K562 (cell line): ENCODE data around the gene SRSF6. TPM values are rescaled to one million over a fixed set of nuclear protein-coding genes. Genes with fewer than 3 reads are reported as not detected.

Source experiments
- CBX3 ChIP-seq, 2 experiments: IDR thresholded peaks; 1 replicate in 1 of 2; 2 replicates in 1 of 2; pipeline ENCODE4 v1.6.1; 2012; ENCODE audit warnings: inconsistent platforms in 2 of 2, low read length in 2 of 2, borderline replicate concordance in 1 of 2, control low read depth in 1 of 2
- HMG20A ChIP-seq: fragments of 450-650 bp; formaldehyde crosslinking; conservative IDR thresholded peaks from 2 replicates; pipeline ENCODE4 v1.4.0; 2020; ENCODE audit warnings: mild to moderate bottlenecking, mixed read lengths
- KAT8 ChIP-seq: fragments of 450-650 bp; IDR thresholded peaks from 2 replicates; pipeline ENCODE4 v1.6.1; 2016; ENCODE audit warnings: low read depth, mild to moderate bottlenecking
- MYC ChIP-seq, 2 experiments: fragments of 250-450 bp in 1 of 2; sonication (Bioruptor Pico) in 1 of 2; IDR thresholded peaks; 2 replicates each; pipeline versions ENCODE4 v1.5.1 to v1.6.1; 2012 to 2021; ENCODE audit warnings: low read depth in 2 of 2, borderline replicate concordance in 1 of 2, improper control_type of control experiment in 1 of 2, low read length in 1 of 2, mild to moderate bottlenecking in 1 of 2, moderate library complexity in 1 of 2
- OTX1 ChIP-seq: fragments of 450-650 bp; formaldehyde crosslinking; IDR thresholded peaks from 2 replicates; pipeline ENCODE4 v1.4.0; 2022; ENCODE audit warnings: mild to moderate bottlenecking
- PCBP1 ChIP-seq: fragments of 200-400 bp; formaldehyde crosslinking; IDR thresholded peaks from 2 replicates; pipeline ENCODE4 v1.6.1; 2018; ENCODE audit warnings: mild to moderate bottlenecking, low read depth, low read length; ENCODE audit not compliant: poor library complexity, severe bottlenecking
- PRPF4 ChIP-seq: fragments of 200-400 bp; formaldehyde crosslinking; IDR thresholded peaks from one replicate; pipeline ENCODE4 v1.6.1; 2017; ENCODE audit warnings: low read length, low read depth, mild to moderate bottlenecking; ENCODE audit not compliant: insufficient read depth, poor library complexity, severe bottlenecking
- RBFOX2 ChIP-seq: fragments of 200-400 bp; formaldehyde crosslinking; IDR thresholded peaks from 2 replicates; pipeline ENCODE4 v1.6.1; 2017; ENCODE audit warnings: low read depth, mild to moderate bottlenecking, low read length, moderate library complexity
- RBM14 ChIP-seq: fragments of 200-400 bp; formaldehyde crosslinking; IDR thresholded peaks from 2 replicates; pipeline ENCODE4 v1.6.1; 2018; ENCODE audit warnings: low read depth, mild to moderate bottlenecking, low read length, moderate library complexity, borderline replicate concordance; ENCODE audit not compliant: insufficient read depth
- RNF2 ChIP-seq: sonication (generic); IDR thresholded peaks from 2 replicates; pipeline ENCODE4 v1.6.1; 2016
- SMAD1 ChIP-seq: fragments of 150-350 bp; IDR thresholded peaks from 2 replicates; pipeline ENCODE4 v1.6.1; 2014; ENCODE audit warnings: low read length, low read depth; ENCODE audit not compliant: partially characterized antibody
- THRAP3 ChIP-seq: fragments of 450-650 bp; IDR thresholded peaks from 2 replicates; pipeline ENCODE4 v1.6.1; 2016; ENCODE audit warnings: mild to moderate bottlenecking, inconsistent platforms, borderline replicate concordance
- YY1 ChIP-seq, 3 experiments: IDR thresholded peaks; 2 replicates each; pipeline ENCODE4 v1.6.1; 2011; ENCODE audit warnings: low read length in 2 of 3, mild to moderate bottlenecking in 2 of 3, moderate library complexity in 2 of 3, borderline replicate concordance in 1 of 3, control low read depth in 1 of 3, low read depth in 1 of 3; ENCODE audit not compliant: insufficient read depth in 3 of 3, insufficient replicate concordance in 2 of 3, control insufficient read depth in 1 of 3, insufficient read length in 1 of 3; ENCODE audit errors: extremely low read depth in 1 of 3
- ZNF717 ChIP-seq: fragments of 250-450 bp; sonication (Bioruptor Pico); IDR thresholded peaks from 2 replicates; pipeline ENCODE4 v1.5.0; 2021
- polyA plus RNA-seq, 8 experiments: library from polyadenylated mRNA; depleted of rRNA in 4 of 8; stranded (reverse) in 5 of 8; unstranded in 3 of 8; fragments of >200 nt; fragmentation: Nextera tagmentation in 2 of 8; fragmentation: Illumina TruSeq in 1 of 8; extraction: Ambion mirVana in 2 of 8; extraction: Trizol in 1 of 8; gene quantifications; 2 replicates each; pipeline versions ENCODE4 v1.2.1 to v1.2.3, GENCODE V29; 2011 to 2014; ENCODE audit warnings: inconsistent platforms in 1 of 8, missing spikeins in 1 of 8
- total RNA-seq, 7 experiments: library from RNA; depleted of rRNA in 6 of 7; stranded (reverse); fragments of >200 nt in 6 of 7; fragmentation: Illumina TruSeq in 2 of 7; extraction: Trizol in 2 of 7; gene quantifications; 2 replicates each; pipeline versions ENCODE4 v1.2.1 to v1.2.3, GENCODE V29; 2011 to 2021; ENCODE audit warnings: low replicate concordance in 1 of 7
- TF ChIP-seq, protein P1 (sequence below), 2 experiments: fragments of 450-650 bp in 1 of 2; sonication (generic) in 1 of 2; formaldehyde crosslinking in 1 of 2; IDR thresholded peaks in 1 of 2; conservative IDR thresholded peaks in 1 of 2; 2 replicates each; pipeline versions ENCODE4 v1.6.1 to v1.8.1; 2016 to 2023; ENCODE audit warnings: mild to moderate bottlenecking in 2 of 2, moderate library complexity in 2 of 2, inconsistent platforms in 1 of 2, missing genetic modification reagents in 1 of 2
- TF ChIP-seq, protein P2 (sequence below): IDR thresholded peaks from 2 replicates; pipeline ENCODE4 v1.6.1; 2014; ENCODE audit warnings: antibody characterized with exemption
- TF ChIP-seq, protein P3 (sequence below): sonication (generic); formaldehyde crosslinking; IDR thresholded peaks from 2 replicates; pipeline ENCODE4 v1.5.0; 2020; ENCODE audit warnings: missing genetic modification reagents
- TF ChIP-seq, protein P4 (sequence below): sonication (generic); IDR thresholded peaks from 2 replicates; pipeline ENCODE4 v1.6.1; 2016
- TF ChIP-seq, protein P5 (sequence below): fragments of 450-650 bp; IDR thresholded peaks from 2 replicates; pipeline ENCODE4 v1.6.1; 2017; ENCODE audit warnings: antibody characterized with exemption

Gene SRSF6
- total and polyA plus RNA-seq, 9 of the 15 experiments (the other 6 are each of a cell fraction or from before 2014, with no cell fraction given): 52.4 to 165 (median 117) TPM

DNA sequence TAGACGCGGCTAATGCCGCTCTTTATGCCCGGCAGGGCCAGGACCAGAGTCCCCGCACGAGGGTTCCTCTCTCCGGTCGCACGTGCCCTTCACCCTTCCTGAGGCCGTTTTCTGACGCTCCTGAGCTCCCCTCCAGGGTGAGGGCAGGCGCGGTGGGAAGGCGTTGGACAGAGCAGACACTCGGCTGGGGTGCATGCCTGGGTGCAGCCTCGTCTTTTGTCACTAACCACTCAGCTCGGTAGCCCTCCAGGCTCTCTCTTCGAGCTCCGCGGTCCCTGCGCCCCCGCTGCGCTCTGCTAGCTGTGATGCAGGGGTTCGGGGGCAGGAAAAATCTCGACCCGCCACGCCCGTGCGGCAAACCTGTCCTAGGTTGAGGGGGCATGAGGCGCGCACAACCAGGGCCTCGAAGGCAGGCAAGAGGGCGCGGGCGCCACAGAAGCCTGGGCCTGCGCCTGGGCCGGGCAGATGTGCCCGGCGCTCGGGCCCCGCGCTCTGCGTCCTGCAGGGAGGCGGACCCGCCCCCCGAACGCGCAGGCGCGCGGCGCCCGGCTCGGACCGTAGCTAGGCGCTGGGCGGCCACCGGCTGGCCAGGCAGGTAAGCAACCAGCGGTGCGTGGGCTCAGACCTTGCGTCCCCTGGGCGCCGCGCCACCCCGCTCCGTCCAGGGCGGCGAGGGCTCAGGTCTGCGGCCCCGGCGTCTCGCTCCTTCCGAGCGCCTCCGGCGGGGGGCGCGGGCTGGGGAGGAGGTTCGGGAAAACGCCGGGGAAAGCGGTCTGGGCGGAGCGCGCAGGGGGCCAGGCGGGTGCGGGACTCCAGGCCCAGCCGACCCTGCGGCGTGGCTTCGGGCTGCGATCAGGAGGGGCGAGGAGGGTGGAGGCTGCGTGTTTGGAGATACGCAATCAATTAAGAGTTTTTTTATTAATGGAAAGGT lies 49.7 kb downstream of the SRSF6 start, which contains the start of gene L3MBTL1 (continued):
- no peak for TF ChIP-seq MYC (IDR thresholded peaks at IDR 0.05; ENCODE audit: low read depth, low read length)
- no peak for TF ChIP-seq MYC (CRISPR knock-in tag; IDR thresholded peaks at IDR 0.05; ENCODE audit: borderline replicate concordance, low read depth)
- no peak for TF ChIP-seq RBM14
- TF ChIP-seq YY1 (IDR thresholded peaks at IDR 0.05; ENCODE audit: borderline replicate concordance in 1 of 3, control insufficient read depth in 1 of 3, extremely low read depth in 1 of 3, insufficient read depth in 3 of 3, insufficient read length in 1 of 3, insufficient replicate concordance in 2 of 3, low read depth in 1 of 3, low read length in 2 of 3): no peak
- TF ChIP-seq PRPF4: no peak
- TF ChIP-seq KAT8: no peak
- no peak for TF ChIP-seq OTX1 (CRISPR knock-in tag)
- peak; percentile 64 for TF ChIP-seq RBFOX2
- no peak for TF ChIP-seq CBX3 (IDR thresholded peaks at IDR 0.05; ENCODE audit: borderline replicate concordance in 1 of 2, low read length in 2 of 2)
- TF ChIP-seq, protein P1, sequence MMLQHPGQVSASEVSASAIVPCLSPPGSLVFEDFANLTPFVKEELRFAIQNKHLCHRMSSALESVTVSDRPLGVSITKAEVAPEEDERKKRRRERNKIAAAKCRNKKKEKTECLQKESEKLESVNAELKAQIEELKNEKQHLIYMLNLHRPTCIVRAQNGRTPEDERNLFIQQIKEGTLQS (IDR thresholded peaks at IDR 0.05): no peak
- TF ChIP-seq, protein P1 (CRISPR knock-in tag; conservative IDR thresholded peaks at IDR 0.05): no peak
- TF ChIP-seq THRAP3: no peak
- TF ChIP-seq, protein P2, sequence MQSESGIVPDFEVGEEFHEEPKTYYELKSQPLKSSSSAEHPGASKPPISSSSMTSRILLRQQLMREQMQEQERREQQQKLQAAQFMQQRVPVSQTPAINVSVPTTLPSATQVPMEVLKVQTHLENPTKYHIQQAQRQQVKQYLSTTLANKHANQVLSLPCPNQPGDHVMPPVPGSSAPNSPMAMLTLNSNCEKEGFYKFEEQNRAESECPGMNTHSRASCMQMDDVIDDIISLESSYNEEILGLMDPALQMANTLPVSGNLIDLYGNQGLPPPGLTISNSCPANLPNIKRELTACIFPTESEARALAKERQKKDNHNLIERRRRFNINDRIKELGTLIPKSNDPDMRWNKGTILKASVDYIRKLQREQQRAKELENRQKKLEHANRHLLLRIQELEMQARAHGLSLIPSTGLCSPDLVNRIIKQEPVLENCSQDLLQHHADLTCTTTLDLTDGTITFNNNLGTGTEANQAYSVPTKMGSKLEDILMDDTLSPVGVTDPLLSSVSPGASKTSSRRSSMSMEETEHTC: no peak
- TF ChIP-seq PCBP1: peak; percentile 75
- no peak for TF ChIP-seq HMG20A (CRISPR knock-in tag)
- TF ChIP-seq SMAD1: no peak
- TF ChIP-seq RNF2: no peak
- TF ChIP-seq ZNF717: no peak
- TF ChIP-seq, protein P3, sequence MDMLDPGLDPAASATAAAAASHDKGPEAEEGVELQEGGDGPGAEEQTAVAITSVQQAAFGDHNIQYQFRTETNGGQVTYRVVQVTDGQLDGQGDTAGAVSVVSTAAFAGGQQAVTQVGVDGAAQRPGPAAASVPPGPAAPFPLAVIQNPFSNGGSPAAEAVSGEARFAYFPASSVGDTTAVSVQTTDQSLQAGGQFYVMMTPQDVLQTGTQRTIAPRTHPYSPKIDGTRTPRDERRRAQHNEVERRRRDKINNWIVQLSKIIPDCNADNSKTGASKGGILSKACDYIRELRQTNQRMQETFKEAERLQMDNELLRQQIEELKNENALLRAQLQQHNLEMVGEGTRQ: no peak
- TF ChIP-seq, protein P4, sequence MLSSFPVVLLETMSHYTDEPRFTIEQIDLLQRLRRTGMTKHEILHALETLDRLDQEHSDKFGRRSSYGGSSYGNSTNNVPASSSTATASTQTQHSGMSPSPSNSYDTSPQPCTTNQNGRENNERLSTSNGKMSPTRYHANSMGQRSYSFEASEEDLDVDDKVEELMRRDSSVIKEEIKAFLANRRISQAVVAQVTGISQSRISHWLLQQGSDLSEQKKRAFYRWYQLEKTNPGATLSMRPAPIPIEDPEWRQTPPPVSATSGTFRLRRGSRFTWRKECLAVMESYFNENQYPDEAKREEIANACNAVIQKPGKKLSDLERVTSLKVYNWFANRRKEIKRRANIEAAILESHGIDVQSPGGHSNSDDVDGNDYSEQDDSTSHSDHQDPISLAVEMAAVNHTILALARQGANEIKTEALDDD: no peak
- TF ChIP-seq, protein P5, sequence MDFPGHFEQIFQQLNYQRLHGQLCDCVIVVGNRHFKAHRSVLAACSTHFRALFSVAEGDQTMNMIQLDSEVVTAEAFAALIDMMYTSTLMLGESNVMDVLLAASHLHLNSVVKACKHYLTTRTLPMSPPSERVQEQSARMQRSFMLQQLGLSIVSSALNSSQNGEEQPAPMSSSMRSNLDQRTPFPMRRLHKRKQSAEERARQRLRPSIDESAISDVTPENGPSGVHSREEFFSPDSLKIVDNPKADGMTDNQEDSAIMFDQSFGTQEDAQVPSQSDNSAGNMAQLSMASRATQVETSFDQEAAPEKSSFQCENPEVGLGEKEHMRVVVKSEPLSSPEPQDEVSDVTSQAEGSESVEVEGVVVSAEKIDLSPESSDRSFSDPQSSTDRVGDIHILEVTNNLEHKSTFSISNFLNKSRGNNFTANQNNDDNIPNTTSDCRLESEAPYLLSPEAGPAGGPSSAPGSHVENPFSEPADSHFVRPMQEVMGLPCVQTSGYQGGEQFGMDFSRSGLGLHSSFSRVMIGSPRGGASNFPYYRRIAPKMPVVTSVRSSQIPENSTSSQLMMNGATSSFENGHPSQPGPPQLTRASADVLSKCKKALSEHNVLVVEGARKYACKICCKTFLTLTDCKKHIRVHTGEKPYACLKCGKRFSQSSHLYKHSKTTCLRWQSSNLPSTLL: no peak
